HG02943 (cell line): Measurements from ENCODE around the gene CYS1.
A peak's percentile ranks its signal among the peaks of the same experiment; 100 is the strongest.
"Not testable (repeated sequence)": the region's sequence is repeated elsewhere in the genome, so short reads cannot be mapped to it uniquely, and the experiment has no call there.

Experiments
- ATAC-seq: cut with Tn5 transposase; IDR thresholded peaks from one replicate; pipeline ENCODE4 v1.9.1; 2021; ENCODE audit warnings: mild to moderate bottlenecking, low read depth, moderate library complexity; ENCODE audit not compliant: unreplicated experiment

Gene CYS1, protein sequence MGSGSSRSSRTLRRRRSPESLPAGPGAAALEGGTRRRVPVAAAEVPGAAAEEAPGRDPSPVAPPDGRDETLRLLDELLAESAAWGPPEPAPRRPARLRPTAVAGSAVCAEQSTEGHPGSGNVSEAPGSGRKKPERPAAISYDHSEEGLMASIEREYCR

DNA sequence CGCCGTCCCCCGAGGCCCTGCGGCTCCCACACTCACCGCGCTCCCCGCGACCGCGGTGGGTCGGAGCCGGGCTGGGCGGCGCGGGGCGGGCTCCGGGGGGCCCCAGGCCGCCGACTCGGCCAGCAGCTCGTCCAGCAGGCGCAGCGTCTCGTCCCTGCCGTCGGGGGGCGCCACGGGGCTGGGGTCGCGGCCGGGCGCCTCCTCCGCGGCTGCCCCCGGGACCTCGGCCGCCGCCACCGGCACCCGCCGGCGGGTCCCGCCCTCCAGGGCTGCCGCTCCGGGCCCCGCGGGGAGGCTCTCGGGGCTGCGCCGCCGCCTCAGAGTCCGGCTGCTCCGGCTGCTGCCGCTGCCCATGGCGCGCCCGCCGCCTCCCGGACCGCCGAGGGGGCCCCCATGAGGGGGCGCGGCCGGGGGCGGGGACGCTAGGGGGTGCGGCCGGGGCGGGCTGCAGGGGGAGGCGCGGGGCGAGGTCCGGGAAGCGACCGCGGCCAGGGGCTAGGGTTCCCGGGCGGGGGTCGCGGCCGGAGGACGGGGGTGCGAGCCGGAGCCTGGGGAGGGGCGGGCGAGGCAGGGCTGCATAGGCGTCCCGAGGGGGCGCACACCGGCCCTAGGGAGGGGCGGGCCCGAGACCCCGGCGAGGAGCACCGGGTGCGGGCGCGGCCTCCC is at the start of gene CYS1:
Gene CYS1, minus strand, starts transcription at position 542 of the 666 bp plus-strand sequence. Its CDS starts 188 bp downstream, at position 354.
- ATAC-seq = no peak

DNA sequence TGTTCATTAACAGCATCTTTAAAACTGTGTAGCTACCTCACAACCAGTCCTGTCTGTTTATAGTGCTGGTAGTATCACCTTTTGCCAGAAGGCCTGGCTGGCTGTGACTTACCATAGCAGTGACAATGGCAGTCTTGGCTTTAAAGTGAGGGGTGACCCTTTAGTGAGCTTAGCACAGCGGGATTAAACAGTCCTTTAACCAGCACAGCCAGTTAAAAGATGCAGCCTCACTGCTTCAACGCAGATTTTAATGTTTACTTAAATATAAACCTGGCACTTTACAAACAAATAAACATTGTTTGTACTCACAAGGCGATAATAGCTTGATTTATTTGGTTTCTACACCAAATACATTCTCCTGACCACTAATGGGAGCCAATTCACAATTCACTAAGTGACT is 49.3 kb upstream of the CYS1 start:
- no peak for ATAC-seq

DNA sequence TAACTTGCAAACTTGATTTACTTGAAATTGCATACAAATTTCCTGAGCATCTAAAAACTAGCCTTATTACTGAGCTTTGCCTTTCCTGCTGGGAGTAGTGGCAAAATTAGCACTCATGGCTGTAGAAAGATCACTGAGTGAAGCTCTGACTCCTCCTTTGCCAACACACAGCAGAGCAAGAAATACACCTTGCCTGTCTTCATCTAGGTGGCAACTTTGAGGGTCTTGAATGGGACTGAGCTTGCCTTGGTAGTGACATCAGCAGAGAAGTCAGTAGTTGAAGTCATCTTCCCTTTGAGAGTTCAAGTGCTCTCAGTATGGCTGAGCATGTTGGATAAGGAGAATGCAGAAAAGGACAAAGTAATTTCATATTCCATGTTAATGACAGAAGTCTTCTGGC is 48.2 kb upstream of the CYS1 start:
- no peak for ATAC-seq

DNA sequence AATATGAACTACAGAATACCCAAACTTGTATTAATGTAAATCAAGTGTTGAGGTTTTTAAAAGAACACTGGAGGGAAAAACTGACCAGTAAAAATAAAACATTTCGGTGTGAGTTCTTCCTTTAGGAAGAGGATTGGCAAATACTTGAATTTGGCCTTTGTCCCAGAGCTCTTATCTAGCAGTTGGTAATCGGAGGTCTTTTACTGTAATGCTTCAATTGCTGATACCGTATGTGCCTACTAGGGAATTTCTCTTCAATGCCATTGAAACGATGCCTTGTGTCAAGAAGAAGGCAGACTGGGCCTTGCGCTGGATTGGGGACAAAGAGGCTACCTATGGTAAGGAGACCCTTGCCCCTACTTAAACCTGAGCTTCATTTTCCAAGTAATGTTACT is 46.4 kb upstream of the CYS1 start:
- no peak for ATAC-seq

DNA sequence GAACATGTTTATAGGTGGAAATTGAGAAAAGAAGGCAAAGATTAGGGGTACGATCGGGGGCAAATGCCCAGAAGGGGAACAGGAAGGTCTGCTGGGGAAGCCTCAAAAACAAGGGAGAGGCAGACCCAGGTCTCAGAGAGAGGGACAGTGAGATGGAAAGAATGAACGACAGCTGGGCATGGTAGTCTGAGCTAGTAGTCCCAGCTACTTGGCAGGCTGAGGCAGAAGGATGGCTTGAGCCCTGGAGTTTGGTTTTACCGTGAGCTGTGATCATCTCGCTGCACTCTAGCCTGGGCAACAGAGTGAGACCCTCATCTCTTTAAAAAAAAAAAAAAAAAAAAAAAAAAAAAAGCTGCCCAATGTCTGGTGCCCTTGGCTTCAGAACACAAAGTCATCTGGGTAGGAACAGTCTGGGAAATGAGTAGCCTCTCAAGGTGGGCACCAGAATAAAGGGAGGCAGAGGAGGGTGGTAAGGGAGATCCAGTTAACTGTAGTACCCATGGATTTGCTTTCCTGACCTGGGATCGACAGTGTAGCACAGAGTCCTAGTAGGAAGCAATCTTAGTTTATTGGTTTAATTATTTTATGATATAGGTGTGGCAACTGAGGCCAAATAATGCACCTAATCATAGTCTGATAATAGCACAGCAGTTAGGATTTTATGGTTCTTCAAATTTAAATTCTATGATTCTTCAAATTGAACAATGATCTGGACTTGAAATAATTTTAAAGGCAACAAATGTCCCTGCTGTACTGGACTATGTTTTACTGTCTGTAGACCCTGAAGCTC is 45.8 kb upstream of the CYS1 start:
- no peak for ATAC-seq

DNA sequence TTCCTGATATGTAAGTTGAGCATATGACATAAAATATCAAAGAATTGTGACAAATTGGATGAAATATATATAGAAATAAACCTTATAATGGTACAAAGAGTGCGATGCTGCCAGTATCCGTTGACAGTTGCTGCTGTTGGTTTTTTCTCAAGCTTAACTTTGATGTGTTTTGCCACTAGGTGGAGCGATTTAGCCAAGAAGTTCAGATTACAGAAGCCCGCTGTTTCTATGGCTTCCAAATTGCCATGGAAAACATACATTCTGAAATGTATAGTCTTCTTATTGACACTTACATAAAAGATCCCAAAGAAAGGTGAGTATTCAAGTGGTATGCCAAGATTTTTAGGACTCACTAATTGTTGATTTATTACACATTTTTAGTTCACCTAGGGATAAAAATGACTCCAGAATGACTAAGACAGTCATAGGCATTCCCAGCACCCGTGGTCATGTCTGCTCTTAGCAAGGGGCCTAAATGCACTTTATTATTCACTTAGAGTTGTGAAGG is 44.4 kb upstream of the CYS1 start:
- ATAC-seq = no peak

DNA sequence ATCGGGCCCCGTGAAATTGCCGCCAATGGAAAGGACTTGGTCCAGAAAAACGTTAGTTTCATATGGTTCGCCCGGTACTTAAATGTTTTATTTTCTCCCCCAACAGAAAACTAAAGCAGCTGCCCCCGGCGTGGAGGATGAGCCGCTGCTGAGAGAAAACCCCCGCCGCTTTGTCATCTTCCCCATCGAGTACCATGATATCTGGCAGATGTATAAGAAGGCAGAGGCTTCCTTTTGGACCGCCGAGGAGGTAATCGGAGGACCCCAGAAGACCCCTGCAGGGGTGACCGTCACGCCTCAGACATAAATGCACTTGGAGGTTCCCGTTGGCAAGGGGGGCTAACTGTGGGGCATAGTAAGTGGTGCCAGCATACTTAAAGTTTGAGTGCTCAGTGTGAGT is 43.1 kb upstream of the CYS1 start:
- no peak for ATAC-seq

DNA sequence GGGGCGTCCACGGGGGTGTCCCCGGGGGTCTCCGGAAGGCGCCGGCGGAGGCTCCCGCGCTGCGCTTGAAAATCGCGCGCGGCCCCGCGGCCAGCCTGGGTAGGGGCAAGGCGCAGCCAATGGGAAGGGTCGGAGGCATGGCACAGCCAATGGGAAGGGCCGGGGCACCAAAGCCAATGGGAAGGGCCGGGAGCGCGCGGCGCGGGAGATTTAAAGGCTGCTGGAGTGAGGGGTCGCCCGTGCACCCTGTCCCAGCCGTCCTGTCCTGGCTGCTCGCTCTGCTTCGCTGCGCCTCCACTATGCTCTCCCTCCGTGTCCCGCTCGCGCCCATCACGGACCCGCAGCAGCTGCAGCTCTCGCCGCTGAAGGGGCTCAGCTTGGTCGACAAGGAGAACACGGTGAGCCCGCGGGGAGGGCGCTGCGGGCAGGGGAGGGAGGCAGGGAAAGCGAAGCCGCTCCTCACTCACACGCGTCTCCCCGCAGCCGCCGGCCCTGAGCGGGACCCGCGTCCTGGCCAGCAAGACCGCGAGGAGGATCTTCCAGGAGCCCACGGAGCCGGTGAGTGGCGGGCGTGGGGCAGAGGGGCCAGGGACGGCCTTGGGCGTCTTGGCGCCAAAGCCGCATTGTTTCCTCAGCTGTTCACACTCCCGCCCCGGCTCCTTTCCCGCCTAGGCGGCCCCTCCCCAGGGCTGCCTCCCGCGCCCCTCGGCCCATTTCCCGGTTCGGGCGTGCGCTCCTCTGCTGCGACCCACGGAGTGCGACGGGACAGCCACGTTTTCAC is 42.5 kb upstream of the CYS1 start, which contains the start of gene RRM2:
Gene RRM2, plus strand, starts transcription at position 240 of the 781 bp plus-strand sequence. Its CDS starts 60 bp downstream, at position 300.
- ATAC-seq = peak; percentile 65

DNA sequence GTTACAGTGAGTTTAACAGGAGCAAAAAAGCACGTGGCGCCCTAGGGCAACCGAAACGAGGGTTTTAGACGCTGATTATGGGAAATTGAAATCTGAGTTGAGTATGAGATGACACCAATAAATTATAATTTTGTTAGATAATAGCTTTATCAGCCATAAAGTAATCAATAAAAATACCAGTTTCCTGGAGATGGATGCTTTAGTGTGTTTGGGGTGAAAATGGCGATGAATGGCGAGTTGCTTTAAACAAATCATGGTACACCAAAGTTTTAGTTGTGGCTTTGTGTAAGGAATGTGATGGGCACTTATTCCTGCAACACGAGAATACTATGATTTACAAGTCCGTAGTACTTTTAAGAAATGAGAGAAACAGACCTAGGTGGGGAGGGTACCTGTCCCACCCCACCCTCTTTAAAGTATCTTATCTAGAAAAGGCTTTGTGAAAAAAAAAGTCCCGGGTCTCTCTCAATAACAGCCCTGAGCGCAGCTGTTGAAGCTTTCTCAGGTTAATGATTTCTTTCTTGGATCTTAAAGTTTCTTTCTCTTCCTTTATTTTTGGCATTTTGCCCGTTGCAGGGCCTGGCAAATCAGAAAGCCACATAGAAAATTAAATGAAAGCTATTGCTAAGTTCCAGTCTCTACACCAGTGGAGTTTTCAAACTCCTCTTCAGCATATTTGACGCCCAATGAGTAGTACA is 40.8 kb upstream of the CYS1 start:
- ATAC-seq = no peak

DNA sequence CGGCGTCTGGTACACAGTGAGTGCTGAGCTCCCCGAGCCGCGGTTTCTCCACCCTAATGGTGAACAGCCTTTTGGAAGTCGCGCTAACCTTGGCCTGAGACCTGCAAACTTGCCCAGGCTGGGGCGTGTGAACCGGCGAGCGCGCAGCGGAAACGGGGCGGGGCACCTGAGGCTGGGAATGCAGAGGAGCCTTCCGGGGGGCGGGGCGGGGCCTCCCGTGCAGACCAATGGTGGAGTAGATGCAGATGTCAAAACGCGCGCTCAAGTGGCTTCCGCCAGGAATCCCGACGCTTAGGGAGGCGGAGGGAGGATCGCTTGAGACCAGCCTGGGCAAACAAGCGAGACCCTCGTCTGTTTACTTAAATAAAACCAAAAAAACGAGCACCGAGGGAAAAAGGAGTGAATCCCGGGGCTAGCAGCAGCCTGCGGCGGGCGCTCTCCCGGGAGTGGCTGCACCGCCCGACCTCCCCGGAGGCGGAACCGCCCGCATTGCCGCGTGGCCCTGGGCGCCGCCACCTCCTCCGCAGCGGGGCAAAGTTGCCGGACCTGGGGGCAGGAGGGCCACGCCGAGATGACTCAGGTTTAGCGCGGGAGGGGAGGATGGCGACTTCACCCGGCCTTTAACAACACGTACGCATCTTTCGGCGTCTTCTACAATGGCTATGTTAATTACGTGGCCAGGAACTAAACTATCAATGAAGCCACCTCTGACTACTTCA is 40.1 kb upstream of the CYS1 start:
- ATAC-seq = peak; percentile 42

DNA sequence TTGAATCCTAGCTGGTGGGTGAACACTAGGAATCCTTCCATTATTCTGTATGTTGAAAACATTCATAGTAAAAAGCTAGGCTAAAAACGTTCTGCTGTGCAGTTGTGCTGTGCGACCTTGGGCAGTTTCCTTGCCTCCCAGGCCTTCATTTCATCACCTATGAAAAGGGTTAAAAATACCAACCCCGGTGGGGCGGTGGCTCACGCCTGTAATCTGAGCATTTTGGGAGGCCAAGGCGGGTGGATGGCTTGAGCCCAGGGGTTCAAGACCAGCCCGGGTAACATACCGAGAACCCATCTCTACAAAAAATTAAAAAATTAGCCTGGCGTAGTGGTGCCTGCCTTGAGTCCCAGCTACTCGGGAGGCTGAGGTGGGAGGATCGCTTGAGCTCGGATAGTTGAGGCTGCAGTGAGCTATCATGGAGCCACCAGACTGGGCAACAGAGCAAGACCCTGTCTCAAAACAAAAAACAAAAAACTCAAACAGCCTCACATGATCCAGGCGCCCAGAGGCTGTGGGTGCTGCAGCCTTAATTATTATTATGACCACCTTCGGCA is 39.5 kb upstream of the CYS1 start:
- ATAC-seq = no peak

DNA sequence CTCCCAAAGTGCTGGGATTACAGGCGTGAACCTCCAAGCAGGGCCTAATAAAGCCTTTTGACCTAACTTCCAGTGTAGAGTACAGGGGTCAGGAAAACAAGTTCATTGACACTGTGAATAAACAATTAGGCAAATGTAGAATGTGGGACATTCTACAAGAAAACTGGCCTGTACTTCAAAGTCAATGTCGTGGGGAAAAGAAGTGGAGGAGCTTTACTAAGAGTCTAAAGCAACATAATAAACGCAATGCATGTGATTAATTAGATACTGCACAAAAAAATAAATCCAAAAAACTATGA is 38.8 kb upstream of the CYS1 start:
- ATAC-seq = no peak

DNA sequence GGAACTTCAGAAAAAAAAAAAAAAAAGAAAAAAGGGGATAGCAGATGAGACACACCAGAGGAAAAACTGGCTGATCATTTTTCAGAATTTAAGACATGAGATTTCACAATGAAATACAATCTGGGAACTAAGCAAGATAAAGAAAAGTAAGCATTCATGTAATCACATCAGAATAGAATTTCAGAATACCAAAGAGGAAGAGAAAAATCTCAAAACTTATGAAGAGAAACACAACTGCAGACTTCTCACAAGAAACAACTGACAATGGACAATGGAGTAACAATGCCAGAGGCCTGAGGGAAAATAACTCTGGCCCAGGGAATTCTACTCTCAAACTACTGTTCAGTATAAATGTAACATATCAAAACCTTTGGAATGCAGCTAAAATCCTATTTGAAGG is 29.1 kb upstream of the CYS1 start:
- no peak for ATAC-seq

DNA sequence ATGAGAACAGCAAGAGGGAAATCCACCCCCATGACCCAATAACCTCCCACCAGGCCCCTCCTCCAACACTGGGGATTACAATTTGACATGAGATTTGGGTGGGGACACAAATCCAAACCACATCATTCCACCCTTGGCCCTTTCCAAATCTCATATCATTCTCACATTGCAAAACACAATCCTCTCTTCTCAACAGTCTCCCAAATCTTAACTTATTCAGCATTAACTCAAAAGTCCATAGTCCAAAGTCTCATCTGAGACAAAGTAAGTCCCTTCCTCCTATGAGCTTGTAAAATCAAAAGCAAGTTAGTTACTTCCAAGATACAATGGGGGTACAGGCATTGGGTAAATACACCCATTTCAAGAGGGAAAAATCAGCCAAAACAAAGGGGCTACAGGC is 24.7 kb upstream of the CYS1 start:
- not testable (repeated sequence) for ATAC-seq

DNA sequence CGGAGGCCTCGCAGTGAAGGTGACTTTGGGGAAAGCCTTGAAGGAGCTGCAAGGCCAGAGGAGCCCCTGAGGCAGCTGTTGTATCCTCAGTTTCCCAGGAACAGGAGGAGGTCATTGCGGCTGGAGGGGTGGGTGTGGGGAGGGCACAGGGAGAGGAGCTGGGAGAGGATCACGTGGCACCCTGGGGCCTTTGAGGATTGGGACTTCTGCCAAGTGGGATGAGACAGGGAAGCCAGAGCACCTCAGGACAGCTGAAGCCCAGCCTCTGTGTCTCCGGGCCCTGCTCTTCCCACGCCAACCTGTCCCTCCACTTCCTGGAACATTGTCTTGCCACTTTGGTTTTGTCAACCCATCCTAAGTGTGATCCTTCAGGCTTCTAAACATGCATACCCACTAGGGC is 23.0 kb upstream of the CYS1 start:
- ATAC-seq = no peak

DNA sequence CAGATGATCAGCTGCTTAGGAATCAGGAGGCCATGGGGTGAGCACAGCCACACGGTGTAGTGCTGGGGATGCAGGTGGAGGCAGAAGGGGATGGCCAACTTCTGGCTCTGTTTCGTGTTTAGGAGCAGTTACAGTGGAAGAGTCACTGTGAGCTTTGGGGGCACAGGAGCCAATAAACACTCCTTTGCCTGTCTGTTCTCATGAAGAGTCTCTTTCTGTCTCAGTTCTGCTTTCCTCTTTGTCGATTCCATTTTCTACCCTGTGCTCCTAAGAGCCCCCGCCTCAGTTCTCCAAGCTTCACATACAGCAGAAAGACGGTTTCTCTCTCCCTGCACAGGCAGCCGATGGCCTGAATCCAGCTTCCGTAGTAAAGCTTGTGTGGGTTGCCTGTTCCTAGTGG is 21.3 kb upstream of the CYS1 start:
- no peak for ATAC-seq

DNA sequence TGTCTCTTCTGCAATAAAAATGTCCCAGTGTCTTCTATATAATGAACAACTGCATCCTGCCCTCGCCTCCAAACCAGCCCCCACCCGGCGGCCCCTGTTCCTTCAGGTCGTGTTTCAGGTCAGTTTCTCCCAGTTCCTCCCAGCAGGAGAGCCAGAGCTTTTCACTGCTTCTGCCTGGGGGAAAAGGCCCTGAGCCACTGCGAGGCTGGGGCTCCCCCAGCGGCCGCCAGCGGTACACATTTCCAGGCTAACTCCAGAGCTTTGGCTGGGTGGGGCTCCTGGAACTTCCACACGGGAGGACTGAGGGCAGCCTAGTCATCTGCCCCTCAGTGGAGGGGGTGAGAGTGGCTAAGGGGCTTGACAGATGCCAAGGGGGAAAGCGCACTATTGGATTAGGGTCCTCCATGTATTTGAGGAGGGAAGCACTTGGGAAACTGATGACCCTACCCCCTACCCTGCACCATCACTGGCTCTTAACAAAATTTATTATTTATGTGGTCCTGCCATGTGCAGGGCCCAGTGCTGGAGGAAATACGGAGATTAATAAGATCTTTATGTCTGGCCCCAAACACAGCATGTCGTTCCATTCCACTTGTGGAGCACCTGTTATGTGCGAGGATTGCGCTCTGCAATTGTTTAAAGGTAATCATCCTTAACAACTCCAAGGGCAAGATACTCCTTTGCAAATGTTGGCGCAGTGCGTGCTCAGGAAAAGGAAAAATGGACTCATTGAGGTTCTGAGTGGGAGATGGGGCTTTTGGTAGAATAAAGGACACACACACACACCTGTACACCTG is 17.3 kb upstream of the CYS1 start:
- no peak for ATAC-seq

DNA sequence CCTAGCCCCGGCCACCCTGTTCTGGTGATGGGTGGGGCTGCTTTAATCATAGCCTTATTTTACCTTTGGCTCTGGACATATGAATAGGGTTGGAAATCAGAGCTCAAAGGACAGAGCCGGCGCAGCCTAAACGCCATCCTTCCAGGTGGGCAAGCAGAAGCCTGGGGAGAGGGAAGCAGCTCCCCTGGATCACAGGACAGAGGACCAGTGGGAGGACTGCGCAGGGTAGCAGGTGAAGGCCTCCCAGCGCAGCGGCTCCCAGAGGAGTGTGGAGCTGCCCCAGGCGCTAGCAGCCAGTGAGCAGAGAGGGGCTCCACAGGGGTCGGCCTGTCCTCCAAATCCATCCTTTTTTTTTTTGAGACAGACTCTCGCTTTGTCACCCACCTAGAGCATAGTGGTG is 16.4 kb upstream of the CYS1 start:
- no peak for ATAC-seq

DNA sequence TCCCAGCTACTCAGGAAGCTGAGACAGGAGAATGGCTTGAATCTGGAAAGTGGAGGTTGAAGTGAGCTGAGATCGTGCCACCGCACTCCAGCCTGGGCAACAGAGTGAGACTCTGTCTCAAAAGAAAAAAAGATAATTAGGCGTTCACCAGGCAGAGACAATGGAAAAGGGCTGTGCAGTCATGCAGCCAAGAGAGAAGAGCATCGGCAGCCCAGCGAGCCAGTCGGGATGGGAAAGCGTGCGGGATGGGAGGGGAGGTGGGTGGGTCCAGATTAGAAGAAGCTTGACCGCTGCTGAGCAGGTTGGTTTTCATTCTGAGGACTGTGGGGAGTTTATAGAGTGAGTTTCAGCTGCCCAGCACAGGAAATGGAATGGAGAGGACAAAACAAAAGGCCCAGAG is 15.0 kb upstream of the CYS1 start:
- ATAC-seq = no peak
